Measurements from ENCODE around the gene RAD21L1.

DNA sequence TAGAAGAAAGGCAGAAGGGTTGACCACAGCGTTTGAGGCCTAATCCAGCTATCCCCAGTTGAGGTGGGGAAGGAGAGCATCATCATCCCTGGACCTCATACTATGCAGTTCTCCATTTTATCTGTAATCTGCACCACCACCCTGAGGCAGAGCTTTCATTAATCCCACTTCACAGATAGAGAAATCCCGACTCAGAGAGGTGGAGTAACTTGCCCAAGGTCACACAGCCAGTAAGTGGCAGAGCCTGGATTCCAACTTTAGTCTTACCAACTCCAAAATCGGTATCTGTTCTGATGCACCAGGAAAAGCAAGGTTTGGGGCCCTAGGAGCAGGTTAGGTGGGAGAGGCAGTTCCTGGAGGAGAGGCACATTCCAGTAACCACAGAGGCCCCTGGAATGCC is 47.7 kb upstream of the RAD21L1 start:
- TF ChIP-seq JUND (IDR thresholded peaks at IDR 0.05; ENCODE audit: low read length) = no peak
- TF ChIP-seq, protein P1, sequence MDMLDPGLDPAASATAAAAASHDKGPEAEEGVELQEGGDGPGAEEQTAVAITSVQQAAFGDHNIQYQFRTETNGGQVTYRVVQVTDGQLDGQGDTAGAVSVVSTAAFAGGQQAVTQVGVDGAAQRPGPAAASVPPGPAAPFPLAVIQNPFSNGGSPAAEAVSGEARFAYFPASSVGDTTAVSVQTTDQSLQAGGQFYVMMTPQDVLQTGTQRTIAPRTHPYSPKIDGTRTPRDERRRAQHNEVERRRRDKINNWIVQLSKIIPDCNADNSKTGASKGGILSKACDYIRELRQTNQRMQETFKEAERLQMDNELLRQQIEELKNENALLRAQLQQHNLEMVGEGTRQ (IDR thresholded peaks at IDR 0.05; ENCODE audit: low read length) = no peak
- TF ChIP-seq, protein P2, sequence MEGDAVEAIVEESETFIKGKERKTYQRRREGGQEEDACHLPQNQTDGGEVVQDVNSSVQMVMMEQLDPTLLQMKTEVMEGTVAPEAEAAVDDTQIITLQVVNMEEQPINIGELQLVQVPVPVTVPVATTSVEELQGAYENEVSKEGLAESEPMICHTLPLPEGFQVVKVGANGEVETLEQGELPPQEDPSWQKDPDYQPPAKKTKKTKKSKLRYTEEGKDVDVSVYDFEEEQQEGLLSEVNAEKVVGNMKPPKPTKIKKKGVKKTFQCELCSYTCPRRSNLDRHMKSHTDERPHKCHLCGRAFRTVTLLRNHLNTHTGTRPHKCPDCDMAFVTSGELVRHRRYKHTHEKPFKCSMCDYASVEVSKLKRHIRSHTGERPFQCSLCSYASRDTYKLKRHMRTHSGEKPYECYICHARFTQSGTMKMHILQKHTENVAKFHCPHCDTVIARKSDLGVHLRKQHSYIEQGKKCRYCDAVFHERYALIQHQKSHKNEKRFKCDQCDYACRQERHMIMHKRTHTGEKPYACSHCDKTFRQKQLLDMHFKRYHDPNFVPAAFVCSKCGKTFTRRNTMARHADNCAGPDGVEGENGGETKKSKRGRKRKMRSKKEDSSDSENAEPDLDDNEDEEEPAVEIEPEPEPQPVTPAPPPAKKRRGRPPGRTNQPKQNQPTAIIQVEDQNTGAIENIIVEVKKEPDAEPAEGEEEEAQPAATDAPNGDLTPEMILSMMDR (IDR thresholded peaks at IDR 0.05; ENCODE audit: control extremely low read depth in 1 of 3, insufficient read depth in 1 of 3, low read depth in 1 of 3, low read length in 3 of 3) = no peak

Measured in H1 (cell line).